Measurements from ENCODE around the gene AP3M1.
"Not testable (repeated sequence)": the region's sequence is repeated elsewhere in the genome, so short reads cannot be mapped to it uniquely, and the experiment has no call there.

The AP3M1 gene

DNA sequence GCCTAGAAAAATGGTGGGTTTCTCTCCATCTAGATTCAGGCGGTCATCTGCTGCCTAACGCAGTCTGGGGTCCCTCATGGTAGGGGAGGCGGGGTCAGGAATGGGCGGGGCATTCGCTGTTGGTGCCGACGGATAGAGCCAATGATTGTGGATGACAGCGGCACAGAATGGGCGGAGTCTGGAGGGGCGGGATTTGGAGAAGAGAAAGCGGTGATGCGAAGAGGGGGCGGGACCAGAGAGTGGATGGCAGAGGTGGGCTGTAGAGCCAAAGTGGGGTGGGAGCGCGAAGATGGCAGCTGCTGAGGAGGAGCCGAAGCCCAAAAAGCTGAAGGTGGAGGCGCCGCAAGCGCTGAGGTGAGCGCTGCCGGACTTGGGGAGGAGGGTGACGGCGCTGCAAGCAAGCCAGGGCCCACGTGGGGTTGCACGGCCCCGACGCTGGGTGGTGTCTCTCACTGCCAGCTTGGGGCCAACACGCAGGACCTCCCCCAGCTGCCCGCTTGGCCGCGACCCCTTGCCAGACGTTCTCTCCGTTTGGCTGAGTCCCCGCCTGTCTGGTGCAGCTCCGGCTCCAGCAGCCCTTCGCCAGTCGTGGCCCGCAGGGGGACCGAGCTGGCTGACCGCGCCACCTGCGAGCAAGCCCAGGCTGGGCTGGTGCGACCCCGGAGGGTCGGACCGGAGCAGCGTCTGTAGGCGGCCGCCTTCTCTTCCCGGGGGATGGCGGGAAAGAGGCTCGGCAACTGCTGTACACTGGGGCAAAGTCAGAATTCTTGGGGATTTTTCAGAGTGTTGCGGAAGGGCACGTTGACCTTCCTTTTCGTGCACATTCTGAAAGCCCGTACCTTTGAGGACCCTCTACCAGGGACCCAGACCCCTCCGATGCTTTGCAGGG is 606 bp upstream of the AP3M1 start, which contains the start of gene ADK:
Gene ADK (plus strand): TSS at position 232 of the 889 bp plus-strand sequence. CDS start 58 bp downstream, at position 290.
- TF ChIP-seq, protein P1, sequence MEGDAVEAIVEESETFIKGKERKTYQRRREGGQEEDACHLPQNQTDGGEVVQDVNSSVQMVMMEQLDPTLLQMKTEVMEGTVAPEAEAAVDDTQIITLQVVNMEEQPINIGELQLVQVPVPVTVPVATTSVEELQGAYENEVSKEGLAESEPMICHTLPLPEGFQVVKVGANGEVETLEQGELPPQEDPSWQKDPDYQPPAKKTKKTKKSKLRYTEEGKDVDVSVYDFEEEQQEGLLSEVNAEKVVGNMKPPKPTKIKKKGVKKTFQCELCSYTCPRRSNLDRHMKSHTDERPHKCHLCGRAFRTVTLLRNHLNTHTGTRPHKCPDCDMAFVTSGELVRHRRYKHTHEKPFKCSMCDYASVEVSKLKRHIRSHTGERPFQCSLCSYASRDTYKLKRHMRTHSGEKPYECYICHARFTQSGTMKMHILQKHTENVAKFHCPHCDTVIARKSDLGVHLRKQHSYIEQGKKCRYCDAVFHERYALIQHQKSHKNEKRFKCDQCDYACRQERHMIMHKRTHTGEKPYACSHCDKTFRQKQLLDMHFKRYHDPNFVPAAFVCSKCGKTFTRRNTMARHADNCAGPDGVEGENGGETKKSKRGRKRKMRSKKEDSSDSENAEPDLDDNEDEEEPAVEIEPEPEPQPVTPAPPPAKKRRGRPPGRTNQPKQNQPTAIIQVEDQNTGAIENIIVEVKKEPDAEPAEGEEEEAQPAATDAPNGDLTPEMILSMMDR (IDR thresholded peaks at IDR 0.05; ENCODE audit: low read depth, low read length): peak; percentile 34
- peak; percentile 92 for DNase-seq (ENCODE audit: extremely low read depth, low read depth)

DNA sequence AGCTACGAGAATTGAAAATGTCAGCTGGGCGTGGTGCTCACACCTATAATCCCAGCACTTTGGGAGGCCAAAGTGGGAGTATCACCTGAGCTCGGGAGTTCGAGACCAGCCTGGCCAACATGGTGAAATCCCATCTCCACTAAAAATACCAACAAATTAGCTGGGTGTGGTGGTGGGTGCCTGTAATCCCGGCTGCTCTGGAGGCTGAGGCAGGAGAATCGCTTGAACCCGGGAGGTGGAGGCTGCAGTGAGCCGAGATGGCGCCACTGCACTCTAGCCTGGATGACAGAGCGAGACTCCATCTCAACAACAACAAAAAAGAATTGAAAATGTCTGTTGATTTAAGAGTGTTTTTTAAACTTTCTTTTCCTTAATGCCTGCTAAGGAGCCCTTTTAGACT is 3.6 kb downstream of the AP3M1 start:
- DNase-seq (ENCODE audit: extremely low read depth, low read depth): not testable (repeated sequence)

DNA sequence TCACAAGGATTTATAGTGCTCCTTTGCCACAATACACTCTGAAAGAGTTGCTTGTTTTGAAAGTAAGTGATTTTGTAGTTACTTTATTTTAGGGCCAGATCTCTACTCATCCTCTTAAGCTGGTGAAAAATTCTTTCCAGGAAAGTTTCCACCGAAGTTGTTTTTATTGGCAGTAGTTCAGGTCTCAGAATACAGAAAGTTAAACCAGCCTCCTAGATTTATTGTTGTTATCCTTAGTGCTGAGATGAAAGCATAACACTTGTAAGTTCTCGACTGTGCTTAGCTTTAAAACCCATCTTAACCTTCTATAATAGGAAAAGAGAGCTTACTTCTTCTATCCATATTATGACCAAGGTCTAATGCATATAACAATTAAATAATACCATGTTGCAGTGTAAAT is 5.5 kb downstream of the AP3M1 start:
- TF ChIP-seq, protein P1 (IDR thresholded peaks at IDR 0.05; ENCODE audit: low read depth, low read length): no peak
- DNase-seq (ENCODE audit: extremely low read depth, low read depth): peak; percentile 43

DNA sequence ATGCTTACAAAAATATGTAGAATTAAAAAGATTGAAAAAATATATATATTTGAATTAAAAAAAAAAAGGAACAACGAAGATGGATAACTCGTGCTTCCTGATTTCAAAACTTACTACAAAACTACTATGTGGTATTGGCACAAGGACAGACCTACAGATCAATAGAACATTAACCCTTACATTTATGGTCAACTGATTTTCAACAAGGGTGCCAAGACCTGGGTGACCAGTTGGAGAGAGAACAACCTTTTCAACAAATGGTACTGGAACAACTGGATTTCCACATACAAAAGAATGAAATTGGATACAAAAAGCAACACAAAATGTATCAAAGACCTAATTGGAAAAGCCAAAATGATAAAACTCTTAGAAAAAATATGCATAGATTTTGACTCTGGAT is 10.1 kb downstream of the AP3M1 start:
- DNase-seq (ENCODE audit: extremely low read depth, low read depth): no peak

DNA sequence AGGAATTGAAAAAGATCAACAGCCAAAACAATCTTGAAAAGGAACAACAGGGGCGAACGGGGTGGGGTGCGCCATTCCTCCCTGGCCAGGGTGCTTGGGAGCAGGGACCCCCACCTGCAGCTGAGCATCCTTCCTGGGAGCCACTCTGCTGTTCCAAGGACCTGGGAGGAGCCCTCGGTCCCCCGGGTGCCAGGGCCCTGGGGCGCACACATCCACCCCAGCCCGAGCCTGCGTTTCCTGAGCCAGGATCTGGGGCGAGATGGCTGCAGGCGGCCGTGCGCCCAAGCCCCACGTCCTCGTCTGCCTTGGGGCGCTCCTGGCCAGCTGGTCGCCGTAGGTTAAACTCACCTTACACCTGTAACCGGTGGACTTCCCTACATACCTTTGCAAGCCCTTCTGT is 10.6 kb downstream of the AP3M1 start:
- TF ChIP-seq, protein P1 (IDR thresholded peaks at IDR 0.05; ENCODE audit: low read depth, low read length): no peak
- DNase-seq (ENCODE audit: extremely low read depth, low read depth): no peak

More for the DNA sequence above, 10.1 kb downstream of the AP3M1 start:
- TF ChIP-seq, protein P1 (IDR thresholded peaks at IDR 0.05; ENCODE audit: low read depth, low read length): no peak

DNA sequence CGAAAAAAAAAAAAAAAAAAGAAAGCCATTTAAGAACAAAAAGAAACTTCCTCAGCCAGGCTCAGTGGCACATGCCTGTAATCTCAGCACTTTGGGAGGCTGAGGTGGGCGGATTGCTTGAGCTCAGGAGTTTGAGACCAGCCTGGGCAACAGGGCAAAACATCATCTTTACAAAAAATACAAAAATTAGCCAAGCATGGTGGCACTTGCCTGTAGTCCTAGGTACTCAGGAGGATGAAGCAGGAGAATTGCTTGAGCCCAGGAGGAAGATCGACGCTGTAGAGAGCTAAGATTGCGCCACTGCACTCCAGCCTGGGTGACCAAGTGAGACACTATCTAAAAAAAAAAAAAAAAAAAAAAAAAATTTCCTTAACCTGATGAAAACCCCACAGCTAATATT is 12.0 kb downstream of the AP3M1 start:
- DNase-seq (ENCODE audit: extremely low read depth, low read depth): not testable (repeated sequence)

GRCh38 chr10:74137992-74138391 is 12.6 kb downstream of the AP3M1 start:
- TF ChIP-seq, protein P1 (IDR thresholded peaks at IDR 0.05; ENCODE audit: low read depth, low read length): no peak
- DNase-seq (ENCODE audit: extremely low read depth, low read depth): no peak

DNA sequence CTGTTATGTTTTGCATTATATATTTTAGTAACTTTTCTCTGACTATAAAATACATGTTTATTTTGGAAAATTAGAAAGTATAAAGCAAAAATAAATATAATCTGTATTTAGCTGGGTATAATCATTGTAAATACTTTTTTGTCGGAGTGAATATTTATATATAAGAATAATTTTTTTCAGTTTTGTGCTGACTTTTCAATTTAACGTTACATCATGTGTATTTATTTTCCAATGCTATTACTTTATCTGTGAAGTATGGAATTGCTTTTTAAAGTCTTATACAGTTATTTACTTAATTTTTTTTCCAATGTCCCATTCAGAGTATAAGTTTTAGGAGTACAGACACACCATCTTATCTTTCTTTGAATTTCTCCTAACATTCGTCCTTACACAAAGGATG is 15.2 kb downstream of the AP3M1 start:
- TF ChIP-seq, protein P1 (IDR thresholded peaks at IDR 0.05; ENCODE audit: low read depth, low read length): no peak

More for the DNA sequence above, 15.2 kb downstream of the AP3M1 start:
- DNase-seq (ENCODE audit: extremely low read depth, low read depth): no peak
